ENCODE measurements around the gene LCP2.
A peak's percentile ranks its signal among the peaks of the same experiment; 100 is the strongest.

LCP2 gene

GRCh38 chr5:170314541-170315095, 17.0 kb upstream of the LCP2 start:
- DNase-seq = no peak

DNA sequence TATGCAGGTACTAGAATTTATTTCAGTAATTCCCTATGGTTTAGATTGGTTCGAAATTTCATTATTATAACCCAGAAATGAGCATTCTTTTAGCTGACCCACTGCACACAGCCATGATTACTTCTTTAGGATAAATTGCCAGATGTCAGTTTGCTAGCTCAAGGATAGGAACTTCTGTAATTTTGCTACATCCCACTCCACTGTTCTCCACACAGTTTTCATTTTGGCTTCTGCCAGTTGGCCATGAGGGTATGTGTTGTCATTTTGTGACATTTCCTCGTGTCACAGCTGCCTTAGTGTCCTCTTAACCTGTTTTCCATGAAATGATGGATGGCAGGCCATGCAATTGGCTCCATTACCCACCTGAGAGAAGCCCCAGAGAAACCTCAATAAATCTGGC, 16.2 kb upstream of the LCP2 start:
- DNase-seq = no peak

GRCh38 chr5:170313344-170313743, 15.8 kb upstream of the LCP2 start:
- peak; percentile 81 for DNase-seq

- DNase-seq = peak; percentile 79
Measured at GRCh38 chr5:170312666-170313065, 15.1 kb upstream of the LCP2 start.

DNA sequence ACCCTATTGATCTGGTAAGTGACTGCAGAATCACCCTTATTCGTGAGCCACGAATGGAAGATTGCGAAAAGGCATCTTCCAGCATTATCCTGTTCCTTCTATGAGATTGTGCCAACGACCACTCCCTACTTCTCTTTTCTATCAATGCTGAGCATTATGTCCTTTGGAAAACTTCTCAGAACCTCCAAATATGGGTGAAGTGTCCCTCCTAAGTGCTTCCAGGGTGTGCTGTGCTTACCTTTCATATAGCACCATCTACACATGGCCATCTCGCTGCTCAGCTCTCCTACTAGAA, 14.7 kb upstream of the LCP2 start:
- no peak for DNase-seq

GRCh38 chr5:170311511-170312300, 14.1 kb upstream of the LCP2 start:
- DNase-seq = no peak

DNA sequence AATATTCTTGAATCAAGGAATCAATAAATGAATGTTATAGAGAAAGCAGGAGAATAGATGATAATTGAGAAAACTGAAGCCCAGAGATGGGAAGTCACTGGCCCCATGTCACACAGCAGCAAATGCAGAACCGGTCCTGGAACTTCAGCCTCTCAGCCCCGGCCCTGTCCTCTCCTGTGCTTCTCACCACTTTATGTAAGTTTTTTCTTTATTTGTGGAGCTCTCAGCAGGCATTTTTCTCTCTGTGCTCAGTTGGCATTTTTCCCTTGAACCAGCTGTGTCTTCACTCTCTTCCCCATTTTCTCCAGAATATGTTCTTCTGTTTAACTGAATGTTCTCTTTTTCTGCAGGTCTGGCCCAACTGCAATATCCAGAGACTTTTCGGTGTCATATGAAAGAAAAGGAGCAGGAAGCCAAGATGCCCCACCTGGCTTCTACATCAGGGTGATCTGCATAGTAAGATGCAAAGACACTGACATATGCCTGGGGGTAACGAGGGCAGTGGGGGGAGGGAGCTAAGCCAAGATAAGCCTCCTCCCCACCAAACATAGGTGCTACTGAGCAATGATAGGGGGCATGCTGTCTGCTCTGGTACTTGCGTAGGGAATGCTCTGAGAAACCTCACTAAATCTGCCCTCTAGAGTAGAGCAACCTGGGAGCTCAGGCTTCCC, 12.8 kb upstream of the LCP2 start:
- DNase-seq = no peak

GRCh38 chr5:170308686-170309085, 11.1 kb upstream of the LCP2 start:
- no peak for DNase-seq

DNA sequence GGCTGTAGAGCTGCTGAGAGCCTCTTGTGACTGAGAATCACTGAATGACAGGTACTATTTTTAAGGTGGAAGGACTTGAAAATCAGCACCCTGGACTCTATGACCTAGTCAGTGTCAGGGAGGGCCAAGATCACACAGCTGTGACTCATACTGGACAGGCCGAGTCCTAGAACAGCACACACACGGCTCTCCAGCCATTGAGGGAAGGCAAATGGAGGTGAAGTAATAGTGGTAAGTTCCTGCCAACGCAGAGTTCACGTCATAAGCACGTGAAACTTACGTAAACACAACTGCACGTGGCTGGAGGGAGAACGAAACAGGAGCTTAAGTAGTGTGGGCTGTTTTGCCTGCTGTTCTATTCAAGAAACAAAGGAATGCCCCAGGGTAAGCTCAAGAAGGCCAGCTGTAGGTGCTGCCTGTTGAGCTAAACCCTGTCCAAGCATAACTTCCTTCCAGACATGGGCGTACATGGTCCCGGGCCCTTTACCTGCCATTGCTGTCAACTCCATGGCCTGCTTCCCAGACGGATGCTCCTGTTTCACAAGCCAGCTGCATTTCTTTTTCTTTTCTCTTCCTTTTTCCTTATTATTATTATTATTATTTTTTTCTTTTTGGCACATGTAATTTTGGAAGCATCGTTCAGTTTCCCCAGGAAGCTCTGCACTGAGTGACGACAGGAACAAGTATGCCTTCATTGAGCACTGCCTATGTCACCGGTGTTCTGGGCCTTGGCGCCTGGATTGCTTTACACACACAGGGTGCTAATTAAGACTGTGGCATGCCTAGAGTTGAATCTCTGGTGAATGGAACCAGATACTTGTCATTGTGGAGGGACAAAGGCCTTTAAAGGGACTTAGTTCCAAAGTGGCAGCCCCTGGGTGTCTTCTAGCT, 10.2 kb upstream of the LCP2 start:
- DNase-seq = no peak

- DNase-seq = no peak
Measured at GRCh38 chr5:170306381-170306831, 8.8 kb upstream of the LCP2 start.

GRCh38 chr5:170305646-170306025, 8.1 kb upstream of the LCP2 start:
- DNase-seq = no peak

DNA sequence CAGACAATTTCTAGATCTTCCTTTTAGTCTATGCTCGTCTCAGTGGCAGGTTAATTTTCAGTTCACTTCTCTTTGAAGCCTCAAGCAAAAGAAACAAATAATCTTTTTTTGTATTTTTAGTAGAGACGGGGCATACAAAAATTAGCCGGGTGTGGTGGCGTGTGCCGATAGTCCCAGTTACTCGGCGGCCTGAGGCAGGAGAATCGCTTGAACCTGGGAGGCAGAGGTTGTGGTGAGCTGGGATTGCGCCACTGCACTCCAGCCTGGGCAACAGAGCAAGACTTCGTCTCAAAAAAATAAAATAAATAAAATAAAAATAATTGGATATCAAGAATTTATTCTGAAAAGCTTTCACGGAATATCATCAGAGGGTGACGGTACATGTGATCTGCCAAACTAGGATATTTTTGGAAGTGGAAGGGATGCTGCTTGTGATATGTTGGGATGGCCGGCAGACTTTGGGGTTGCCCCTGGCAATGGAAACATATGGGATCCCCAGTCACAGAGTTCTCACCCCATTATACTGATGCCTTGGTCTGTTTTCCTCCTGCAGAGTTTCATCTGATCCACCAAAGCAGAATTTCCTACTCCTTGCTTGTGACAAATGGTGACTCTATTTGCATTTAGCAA, 7.6 kb upstream of the LCP2 start:
- DNase-seq = no peak

DNA sequence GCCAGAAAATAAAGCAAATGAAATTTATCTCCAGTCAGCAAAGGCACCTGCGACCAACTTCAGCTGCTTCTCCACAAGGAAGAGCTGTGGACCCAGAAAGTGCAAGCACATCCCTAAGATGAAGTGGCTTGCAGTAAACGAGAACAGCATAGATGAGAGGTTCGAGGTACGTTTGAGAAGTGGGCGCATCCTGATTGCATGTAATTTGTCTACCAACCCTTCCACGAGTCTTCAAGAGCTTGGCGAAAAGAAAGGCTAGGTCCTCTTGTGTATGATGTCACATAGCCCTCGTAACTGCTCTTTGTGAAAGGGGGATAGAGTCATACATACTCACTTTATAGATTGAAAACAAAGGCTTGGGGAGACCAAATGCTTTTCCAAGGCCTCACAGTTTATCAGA, 6.0 kb upstream of the LCP2 start:
- no peak for DNase-seq

GRCh38 chr5:170302653-170303501, 5.3 kb upstream of the LCP2 start:
- DNase-seq = peak; percentile 94

DNA sequence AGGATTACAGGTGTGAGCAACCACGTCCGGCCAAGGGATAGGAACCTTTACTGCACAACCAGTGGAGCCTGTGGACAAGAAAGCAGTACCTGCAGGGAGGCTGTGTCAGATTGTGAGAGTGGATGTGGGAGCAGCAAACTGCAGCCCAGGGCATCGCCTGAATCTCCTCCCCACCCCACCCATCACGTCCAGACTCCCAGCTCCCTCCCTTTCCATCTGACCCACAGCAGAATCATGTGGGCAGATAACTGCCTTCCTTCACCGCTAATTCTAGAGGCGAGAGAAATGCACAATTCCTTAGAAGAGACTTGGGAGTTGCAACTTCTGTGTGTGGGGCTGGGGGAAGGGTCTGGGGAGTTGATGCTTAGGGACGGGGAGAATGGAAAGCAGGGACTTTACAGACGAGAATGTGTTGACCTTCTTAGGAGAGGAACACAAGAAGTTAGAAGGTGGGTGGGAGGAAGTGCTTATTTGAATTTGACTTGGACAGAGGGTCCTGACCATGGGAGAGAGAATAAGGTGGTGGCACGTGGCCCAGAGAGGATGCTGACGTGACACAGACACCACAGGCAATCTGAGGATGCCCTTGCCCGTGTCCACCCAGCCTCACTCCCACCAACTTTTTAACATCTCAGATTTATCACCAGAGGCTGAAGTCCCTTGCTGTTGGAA, 4.5 kb upstream of the LCP2 start:
- DNase-seq = no peak

DNA sequence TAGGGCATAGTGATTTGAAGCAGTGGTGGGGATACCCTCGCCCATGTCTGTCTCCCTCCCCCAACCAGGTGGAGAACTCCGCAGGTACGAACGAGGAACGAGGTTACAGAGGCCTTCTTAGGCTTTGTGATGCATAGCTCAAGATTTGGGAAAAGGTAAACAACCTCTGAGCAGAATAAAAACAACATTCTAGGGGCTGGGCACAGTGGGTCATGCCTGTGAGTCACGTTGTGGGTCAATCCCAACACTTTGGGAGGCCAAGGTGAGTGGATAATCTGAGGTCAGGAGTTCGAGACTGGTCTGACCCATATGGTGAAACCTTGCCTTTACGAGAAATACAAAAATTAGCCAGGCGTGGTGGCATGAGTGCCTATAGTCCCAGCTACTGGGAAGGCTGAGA, 3.6 kb upstream of the LCP2 start:
- no peak for DNase-seq

DNA sequence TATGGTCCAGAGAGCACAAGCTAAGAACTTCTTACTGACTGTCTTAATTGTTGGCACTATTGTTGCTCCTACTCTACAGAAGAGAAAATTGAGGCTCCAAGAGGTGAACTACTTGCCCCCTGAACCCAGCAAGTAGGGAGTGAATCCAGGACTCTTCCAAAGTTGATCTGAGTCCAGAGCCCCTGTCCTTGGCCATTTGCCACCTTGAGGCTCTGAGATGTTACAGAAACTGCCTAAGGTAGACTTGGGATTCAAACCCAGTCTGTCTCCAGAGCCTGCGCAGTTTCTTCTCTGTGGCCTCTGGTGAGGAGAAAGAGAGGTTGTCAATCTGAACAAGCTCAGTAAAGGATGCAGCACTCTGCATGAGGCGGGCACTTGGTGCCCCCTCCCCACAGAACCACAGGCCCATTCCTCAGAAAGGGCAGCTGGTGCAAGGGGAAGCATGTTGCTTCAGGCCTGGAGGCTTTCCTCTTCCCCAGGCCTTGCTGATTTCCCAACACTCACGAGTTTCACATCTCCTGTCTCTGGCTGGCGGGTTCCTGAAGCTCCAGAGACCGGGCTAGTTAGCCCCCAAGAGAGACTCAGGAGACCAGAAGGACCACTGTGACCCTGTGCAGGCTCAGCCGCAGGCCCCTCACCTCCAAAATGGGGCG, 2.9 kb upstream of the LCP2 start:
- DNase-seq = no peak

DNA sequence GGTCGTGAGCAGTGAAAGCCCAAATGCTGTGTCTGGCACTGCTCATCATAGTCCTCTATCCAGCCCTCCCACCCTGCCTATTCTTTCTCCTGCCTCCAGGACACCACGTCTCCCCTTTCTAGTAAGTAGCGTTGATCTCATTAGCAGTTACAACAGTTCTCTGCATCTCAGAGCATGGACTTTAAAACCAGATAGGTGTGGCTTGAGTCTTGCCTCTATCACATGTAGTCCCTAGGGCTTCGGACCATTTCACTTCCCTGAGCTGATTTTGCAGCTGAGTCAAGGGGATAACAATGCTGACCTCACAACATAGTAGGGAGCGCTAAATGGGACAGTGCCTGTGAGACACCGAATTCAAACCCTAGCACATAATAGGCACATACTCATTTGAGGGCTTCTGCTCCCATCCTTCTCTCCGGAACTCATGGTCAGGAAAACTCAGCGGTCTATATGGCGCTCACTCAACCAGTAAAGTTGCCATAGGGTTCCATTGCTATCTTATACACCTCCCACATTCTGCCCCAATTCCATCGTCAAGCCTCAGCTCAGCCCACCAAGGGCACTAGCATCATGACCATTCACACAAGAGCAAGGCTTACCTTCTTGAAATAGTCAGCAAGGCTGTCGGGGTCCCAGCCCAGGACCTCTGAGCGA, 515 bp downstream of the LCP2 start:
- DNase-seq = no peak

DNA sequence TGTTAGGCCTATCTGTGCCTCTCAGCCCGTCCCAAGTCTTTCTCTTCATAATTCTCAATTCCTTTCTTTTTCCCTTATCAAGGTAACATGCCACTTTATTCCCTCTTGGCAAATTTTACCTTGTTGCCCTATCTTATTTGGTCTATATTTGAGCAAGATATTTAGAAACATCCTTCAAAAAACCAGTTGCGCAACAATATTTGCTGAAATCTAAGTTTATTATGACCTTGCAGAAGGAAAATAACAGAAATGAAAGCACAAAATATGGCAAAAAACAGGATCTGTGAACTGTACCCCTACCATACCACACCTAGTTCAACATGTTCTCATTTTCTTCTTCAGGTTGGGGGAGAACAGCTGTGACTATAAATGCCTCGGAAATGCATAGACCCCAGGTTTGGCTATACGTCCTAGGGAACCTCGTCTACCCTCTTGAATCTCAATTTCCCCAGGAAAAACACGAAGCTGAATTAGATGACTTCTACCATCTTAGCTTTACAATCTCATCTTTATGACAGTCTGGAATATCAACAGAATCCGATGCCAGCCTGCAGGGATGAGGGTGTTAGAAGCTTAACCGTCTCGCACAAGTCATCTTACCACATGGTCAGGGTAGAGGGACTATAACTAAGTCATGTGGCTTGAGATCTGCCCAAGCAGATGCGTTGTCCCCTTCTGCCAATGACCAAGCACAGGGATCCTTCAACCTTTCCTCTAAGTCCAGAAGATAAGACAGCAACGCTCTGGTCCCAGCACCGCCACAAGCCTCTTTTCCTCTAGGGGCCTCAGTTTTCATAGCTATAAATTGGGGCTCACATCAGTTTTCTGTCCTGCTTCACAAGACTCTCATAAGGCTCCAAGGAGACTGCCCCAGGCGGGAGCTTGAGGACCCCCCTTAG, 1.3 kb downstream of the LCP2 start:
- DNase-seq = no peak

All from CD4-positive, alpha-beta T cell treated with Interleukin-17A for 1 hour (primary cell).